Gastroesophageal sphincter (tissue), 2 donors: ENCODE measurements around the gene HLX.

Experiments
- POLR2A ChIP-seq, 2 donors: fragments of 450-650 bp; IDR thresholded peaks; one replicate each; pipeline ENCODE4 v1.6.1; 2017; ENCODE audit warnings: antibody characterized with exemption in 2 of 2, mild to moderate bottlenecking in 2 of 2, moderate library complexity in 1 of 2
- POLR2AphosphoS5 ChIP-seq: sonication (generic); formaldehyde crosslinking; IDR thresholded peaks from one replicate; pipeline ENCODE4 v1.6.1; 2017; ENCODE audit warnings: antibody characterized with exemption

- TF ChIP-seq POLR2AphosphoS5 (no peak), POLR2A (IDR thresholded peaks at IDR 0.05) (no peak)
Measured at GRCh38 chr1:220884981-220885918, 6.0 kb downstream of the HLX start.
